Caki2 (cell line): ENCODE data around the gene OR11G2. TPM values are rescaled to one million over a fixed set of nuclear protein-coding genes. Genes with fewer than 3 reads are reported as not detected.
"Not testable (repeated sequence)": the region's sequence is repeated elsewhere in the genome, so short reads cannot be mapped to it uniquely, and the experiment has no call there.

ENCODE experiments used
- DNase-seq: peaks from one replicate; pipeline ENCODE4 v3.0.0-alpha.2; 2015; ENCODE audit warnings: low read depth
- in situ Hi-C: cut with HindIII; loops from 2 replicates; pipeline ENCODE4 v1.10.0; 2016; ENCODE audit warnings: low sequenced_read_pairs, low pct_unique_long_range_greater_than_20kb, mixed read lengths
- total RNA-seq: library from RNA; depleted of rRNA; stranded (reverse); fragments of >200 nt; shearing (Covaris generic); gene quantifications from 2 replicates; pipeline ENCODE4 v1.2.3, GENCODE V29; 2014; ENCODE audit warnings: low replicate concordance; rRNA removed

The OR11G2 gene
- total RNA-seq, 1 experiment from 2014 or later: not detected

- no peak for DNase-seq
- in situ Hi-C loops: no loop called here
Measured at GRCh38 chr14:20209595-20209994, 18.9 kb downstream of the OR11G2 start.

GRCh38 chr14:20212406-20212805 is 21.7 kb downstream of the OR11G2 start:
- DNase-seq, in situ Hi-C loops: not testable (repeated sequence)

GRCh38 chr14:20215196-20215595 is 24.5 kb downstream of the OR11G2 start:
- in situ Hi-C loops: no loop called here
- no peak for DNase-seq

GRCh38 chr14:20219033-20219432 is 28.3 kb downstream of the OR11G2 start:
- in situ Hi-C loops: no loop called here
- DNase-seq: no peak

GRCh38 chr14:20223410-20223809 is 32.7 kb downstream of the OR11G2 start, which contains the start of gene OR11H6:
Gene OR11H6, plus strand, starts transcription at chr14:20223710. Its CDS starts 0 bp downstream, at chr14:20223710.
- in situ Hi-C loops: no loop called here
- DNase-seq: no peak

GRCh38 chr14:20228681-20229080 is 38.0 kb downstream of the OR11G2 start, which contains the start of gene OR11H7:
Gene OR11H7, plus strand, starts transcription at chr14:20228981.
- DNase-seq: no peak
- in situ Hi-C loops: no loop called here

- in situ Hi-C loops, DNase-seq: not testable (repeated sequence)
Measured at GRCh38 chr14:20235415-20235814, 44.7 kb downstream of the OR11G2 start.

GRCh38 chr14:20247646-20248246 is 57.0 kb downstream of the OR11G2 start:
- in situ Hi-C loops: no loop called here
- DNase-seq: no peak

Other genes starting within 250 kb of the OR11G2 start
- gene OR4K15, start 215.3 kb upstream of the OR11G2 start, total RNA-seq: not detected in 2 replicates
- gene OR4Q2, start 188.7 kb upstream of the OR11G2 start, total RNA-seq: not detected in 2 replicates
- not detected in 2 replicates for gene OR4K14, start 171.6 kb upstream of the OR11G2 start, total RNA-seq
- gene OR4K13, start 154.9 kb upstream of the OR11G2 start, total RNA-seq: not detected in 2 replicates
- not detected in 2 replicates for gene OR4L1, start 130.9 kb upstream of the OR11G2 start, total RNA-seq
- gene OR4K17, start 80.2 kb upstream of the OR11G2 start, total RNA-seq: not detected in 2 replicates
- not detected in 2 replicates for gene OR4N5, start 52.1 kb upstream of the OR11G2 start, total RNA-seq
- not detected in 2 replicates for gene OR11H6, start 32.8 kb downstream of the OR11G2 start, total RNA-seq
- gene OR11H7, start 38.1 kb downstream of the OR11G2 start, total RNA-seq: not detected in 2 replicates
- not detected in 2 replicates for gene OR11H4, start 48.4 kb downstream of the OR11G2 start, total RNA-seq
- 17.6 and 20.4 TPM in 2 replicates for gene TTC5, start 115.1 kb downstream of the OR11G2 start, total RNA-seq
- 58.6 and 79.1 TPM in 2 replicates for gene CCNB1IP1, start 142.4 kb downstream of the OR11G2 start, total RNA-seq
- gene PARP2, start 152.7 kb downstream of the OR11G2 start, total RNA-seq: 6.0 and 13.7 TPM in 2 replicates
- gene TEP1, start 222.6 kb downstream of the OR11G2 start, total RNA-seq: 3.7 and 13.5 TPM in 2 replicates
- not detected in 2 replicates for gene KLHL33, start 245.3 kb downstream of the OR11G2 start, total RNA-seq